ENCODE data around the gene FOXP1.

GRCh38 chr3:70919091-70919490, 664.4 kb downstream of the FOXP1 start:
- TF ChIP-seq CTCF (IDR thresholded peaks at IDR 0.05): no peak
- no peak for TF ChIP-seq POLR2A (IDR thresholded peaks at IDR 0.05)
- no peak for TF ChIP-seq EP300 (IDR thresholded peaks at IDR 0.05)
